Urinary bladder (tissue), 4 donors: ENCODE results near the gene RAD51AP1. TPM values are rescaled to one million over a fixed set of nuclear protein-coding genes. Genes with fewer than 3 reads are reported as not detected.

ENCODE experiments used
- DNase-seq: peaks from one replicate; pipeline ENCODE4 v3.0.0-alpha.2; 2015; ENCODE audit errors: extremely low spot score
- H3K27ac ChIP-seq: one replicate; pipeline ENCODE4 v1.5.1; 2013; ENCODE audit warnings: low read depth, mild to moderate bottlenecking, moderate library complexity
- H3K36me3 ChIP-seq: one replicate; pipeline ENCODE4 v1.6.1; 2013; ENCODE audit warnings: mild to moderate bottlenecking, moderate library complexity; ENCODE audit not compliant: insufficient read depth
- H3K4me1 ChIP-seq: one replicate; pipeline ENCODE4 v1.6.1; 2013; ENCODE audit warnings: mild to moderate bottlenecking, moderate library complexity; ENCODE audit not compliant: insufficient read depth
- H3K4me3 ChIP-seq: one replicate; pipeline ENCODE4 v1.5.1; 2013; ENCODE audit warnings: low read depth, low read length
- WGBS: extraction: QIAGEN DNeasy Blood & Tissue Kit; methylation state at CpG from one replicate; pipeline ENCODE4 v1.1.7; 2013; 5-methylcytosine and 5-hydroxymethylcytosine counted together
- polyA plus RNA-seq: library from polyadenylated mRNA; stranded (reverse); fragments of 200-250 nt; gene quantifications from one replicate; pipeline ENCODE4 v1.2.3, GENCODE V29; 2013
- total RNA-seq: library from RNA; depleted of rRNA; stranded (reverse); fragments of >200 nt; gene quantifications from one replicate; pipeline ENCODE4 v1.2.3, GENCODE V29; 2014
- donor health status: healthy with polysubstance abuse.
- donor health status: healthy.

The RAD51AP1 gene
- total and polyA plus RNA-seq, 2 donors, result 2.4 to 22.8 TPM

GRCh38 chr12:4557586-4557985, 18.9 kb downstream of the RAD51AP1 start:
- Histone ChIP-seq H3K36me3 (no peaks in the 10 kb centered on the region), H3K27ac (no peak overlapping the region), H3K4me1 (no peaks in the 10 kb centered on the region), H3K4me3 (no peak overlapping the region)
- WGBS, result 92% methylated on average over 5 of the region's 5 CpGs
- DNase-seq, result no peak

- H3K4me1 ChIP-seq, result no peaks in the 10 kb centered on the region
- DNase-seq, result no peak
- no peak overlapping the region for H3K27ac ChIP-seq
- no peaks in the 10 kb centered on the region for H3K36me3 ChIP-seq
- WGBS, result 97% methylated on average over 2 of the region's 2 CpGs
- no peak overlapping the region for H3K4me3 ChIP-seq
Measured at GRCh38 chr12:4558171-4558570, 19.5 kb downstream of the RAD51AP1 start.

GRCh38 chr12:4562034-4562657, 23.5 kb downstream of the RAD51AP1 start, which contains the start of gene DYRK4:
DYRK4 (plus strand) TSS chr12:4562208; CDS start chr12:4562246, 38 bp downstream.
- 9% methylated on average over 44 of the region's 44 CpGs for WGBS
- H3K27ac ChIP-seq, result no peak within 1 kb of the TSS
- H3K4me1 ChIP-seq, result no peaks in the 10 kb centered on the region
- peak within 1 kb of the TSS; percentile 15 for H3K4me3 ChIP-seq
- no peaks in the 10 kb centered on the region for H3K36me3 ChIP-seq
- peak; percentile 39 for DNase-seq

GRCh38 chr12:4563336-4563735, 24.6 kb downstream of the RAD51AP1 start:
- DNase-seq, result no peak
- no peaks in the 10 kb centered on the region for H3K36me3 ChIP-seq
- no peaks in the 10 kb centered on the region for H3K4me1 ChIP-seq
- WGBS, result 63% methylated on average over 3 of the region's 3 CpGs
- H3K4me3 ChIP-seq, result no peak overlapping the region
- no peak overlapping the region for H3K27ac ChIP-seq

- no peak for DNase-seq
- no peaks in the 10 kb centered on the region for H3K4me1 ChIP-seq
- H3K36me3 ChIP-seq, result no peaks in the 10 kb centered on the region
- 67% methylated on average over 5 of the region's 5 CpGs for WGBS
- H3K27ac ChIP-seq, result no peak overlapping the region
- H3K4me3 ChIP-seq, result no peak overlapping the region
Measured at GRCh38 chr12:4564818-4565217, 26.1 kb downstream of the RAD51AP1 start.

GRCh38 chr12:4566474-4566873, 27.8 kb downstream of the RAD51AP1 start:
- no peak overlapping the region for H3K27ac ChIP-seq
- H3K36me3 ChIP-seq, result no peaks in the 10 kb centered on the region
- no peak for DNase-seq
- no peak overlapping the region for H3K4me3 ChIP-seq
- 77% methylated on average over 2 of the region's 2 CpGs for WGBS
- no peaks in the 10 kb centered on the region for H3K4me1 ChIP-seq

- H3K27ac ChIP-seq, result no peak overlapping the region
- 65% methylated on average over 3 of the region's 3 CpGs for WGBS
- DNase-seq, result no peak
- H3K4me1 ChIP-seq, result no peaks in the 10 kb centered on the region
- H3K4me3 ChIP-seq, result no peak overlapping the region
- no peaks in the 10 kb centered on the region for H3K36me3 ChIP-seq
Measured at GRCh38 chr12:4567073-4567881, 28.6 kb downstream of the RAD51AP1 start.

GRCh38 chr12:4569261-4569660, 30.6 kb downstream of the RAD51AP1 start:
- no peak for DNase-seq
- Histone ChIP-seq H3K27ac (no peak overlapping the region), H3K4me3 (no peak overlapping the region), H3K4me1 (no peaks in the 10 kb centered on the region), H3K36me3 (no peaks in the 10 kb centered on the region)
- 91% methylated on average over 4 of the region's 4 CpGs for WGBS

- WGBS, result 56% methylated on average over 7 of the region's 7 CpGs
- Histone ChIP-seq H3K4me3 (no peak overlapping the region), H3K36me3 (no peaks in the 10 kb centered on the region), H3K27ac (no peak overlapping the region), H3K4me1 (no peaks in the 10 kb centered on the region)
- DNase-seq, result no peak
Measured at GRCh38 chr12:4572680-4573079, 34.0 kb downstream of the RAD51AP1 start.

GRCh38 chr12:4579305-4580102, 40.8 kb downstream of the RAD51AP1 start:
- Histone ChIP-seq H3K4me3 (no peak overlapping the region), H3K27ac (no peak overlapping the region), H3K36me3 (no peaks in the 10 kb centered on the region), H3K4me1 (no peaks in the 10 kb centered on the region)
- DNase-seq, result no peak
- WGBS, result 34% methylated on average over 8 of the region's 8 CpGs

- H3K36me3 ChIP-seq, result no peaks in the 10 kb centered on the region
- DNase-seq, result no peak
- WGBS, result 57% methylated on average over 3 of the region's 3 CpGs
Measured at GRCh38 chr12:4580281-4580688, 41.6 kb downstream of the RAD51AP1 start.

GRCh38 chr12:4584281-4584680, 45.6 kb downstream of the RAD51AP1 start:
- Histone ChIP-seq H3K36me3 (no peaks in the 10 kb centered on the region), H3K4me1 (no peaks in the 10 kb centered on the region), H3K27ac (no peak overlapping the region), H3K4me3 (no peak overlapping the region)
- 83% methylated on average over 6 of the region's 6 CpGs for WGBS
- no peak for DNase-seq

More at GRCh38 chr12:4580281-4580688, 41.6 kb downstream of the RAD51AP1 start:
- no peak overlapping the region for H3K27ac ChIP-seq
- H3K4me3 ChIP-seq, result no peak overlapping the region
- H3K4me1 ChIP-seq, result no peaks in the 10 kb centered on the region

- H3K4me3 ChIP-seq, result no peak overlapping the region
- no peak overlapping the region for H3K27ac ChIP-seq
- no peaks in the 10 kb centered on the region for H3K36me3 ChIP-seq
- DNase-seq, result no peak
- WGBS, result 82% methylated on average over 7 of the region's 7 CpGs
- no peaks in the 10 kb centered on the region for H3K4me1 ChIP-seq
Measured at GRCh38 chr12:4584896-4585295, 46.2 kb downstream of the RAD51AP1 start.
